H1 (cell line): ENCODE measurements around the gene OAS3. TPM values are rescaled to one million over a fixed set of nuclear protein-coding genes. Genes with fewer than 3 reads are reported as not detected.

Source experiments
- CTCF ChIA-PET: fragments of 300-600 bp; sonication (Branson Sonifier 250); formaldehyde crosslinking; loops from one replicate; lab custom pipeline; 2021; ENCODE audit not compliant: partially characterized antibody; lab: Charles Lee
- POLR2A ChIA-PET: fragments of 300-600 bp; sonication (Branson Sonifier 250); formaldehyde crosslinking; loops from one replicate; lab custom pipeline; 2021; ENCODE audit warnings: inconsistent platforms; ENCODE audit not compliant: partially characterized antibody; lab: Charles Lee
- DNase-seq, 2 experiments: peaks; one replicate each; pipeline versions ENCODE4 v3.0.0 to v3.0.0-alpha.2; 2010 to 2022; ENCODE audit warnings: low spot score in 2 of 2, low read depth in 1 of 2, mixed read lengths in 1 of 2
- FAIRE-seq: peaks from 2 replicates; lab custom pipeline; 2011; peaks lifted over from hg19 to GRCh38; lab: Jason Lieb, UNC
- H2AFZ ChIP-seq: 2 replicates; pipeline ENCODE4 v1.8.1; 2012; ENCODE audit warnings: low read length, inconsistent platforms
- H2AK5ac ChIP-seq: 2 replicates; pipeline ENCODE4 v1.6.1; 2013; ENCODE audit warnings: low read depth, low read length
- H2BK120ac ChIP-seq: replicated peaks from 2 replicates; pipeline ENCODE3; 2013; ENCODE audit warnings: low read depth, low read length, inconsistent platforms
- H2BK12ac ChIP-seq: 2 replicates; pipeline ENCODE4 v1.6.1; 2013; ENCODE audit warnings: low read depth, low read length
- H2BK15ac ChIP-seq: 2 replicates; pipeline ENCODE4 v1.6.1; 2013; ENCODE audit warnings: low read length
- H2BK20ac ChIP-seq: 2 replicates; pipeline ENCODE4 v1.6.1; 2013; ENCODE audit warnings: low read length
- H2BK5ac ChIP-seq: 2 replicates; pipeline ENCODE4 v1.6.1; 2013; ENCODE audit warnings: low read depth, low read length
- H3K14ac ChIP-seq: 2 replicates; pipeline ENCODE4 v1.6.1; 2013; ENCODE audit warnings: inconsistent platforms; ENCODE audit not compliant: insufficient read length
- H3K18ac ChIP-seq: 2 replicates; pipeline ENCODE4 v1.6.1; 2013; ENCODE audit warnings: low read length; ENCODE audit errors: extremely low read depth
- H3K23ac ChIP-seq: 2 replicates; pipeline ENCODE4 v1.6.1; 2013; ENCODE audit warnings: inconsistent platforms; ENCODE audit not compliant: insufficient read length
- H3K23me2 ChIP-seq: 2 replicates; pipeline ENCODE4 v1.6.1; 2013; ENCODE audit warnings: low read depth, low read length
- H3K27ac ChIP-seq: 2 replicates; pipeline ENCODE4 v1.6.1; 2011; ENCODE audit warnings: low read depth, low read length, inconsistent platforms
- H3K27me3 ChIP-seq, 4 experiments: replicated peaks in 1 of 4; 1 replicate in 1 of 4; 2 replicates in 3 of 4; pipeline versions ENCODE4 v1.6.1 to v1.8.1; 2011 to 2013; ENCODE audit warnings: low read length in 3 of 4, mild to moderate bottlenecking in 3 of 4, inconsistent platforms in 2 of 4, mixed read lengths in 2 of 4, moderate library complexity in 1 of 4; ENCODE audit not compliant: control insufficient read depth in 3 of 4, insufficient read depth in 3 of 4; ENCODE audit errors: extremely low read depth in 1 of 4
- H3K36me3 ChIP-seq, 4 experiments: 2 replicates each; pipeline versions ENCODE4 v1.6.1 to v1.8.1; 2011 to 2013; ENCODE audit warnings: mild to moderate bottlenecking in 4 of 4, low read length in 3 of 4, moderate library complexity in 2 of 4, control low read depth in 1 of 4, inconsistent platforms in 1 of 4; ENCODE audit not compliant: insufficient read depth in 4 of 4, control insufficient read depth in 2 of 4
- H3K4ac ChIP-seq: replicated peaks from 2 replicates; pipeline ENCODE3; 2013; ENCODE audit warnings: low read length, low read depth, mixed read lengths, inconsistent platforms; ENCODE audit not compliant: insufficient read length
- H3K4me1 ChIP-seq, 4 experiments: replicated peaks in 1 of 4; 1 replicate in 1 of 4; 2 replicates in 3 of 4; pipeline versions ENCODE4 v1.6.1 to v1.8.1; 2011 to 2013; ENCODE audit warnings: low read length in 3 of 4, inconsistent platforms in 2 of 4, mixed read lengths in 1 of 4; ENCODE audit not compliant: insufficient read depth in 4 of 4, control insufficient read depth in 3 of 4
- H3K4me2 ChIP-seq, 2 experiments: 2 replicates each; pipeline versions ENCODE4 v1.6.1 to v1.8.1; 2011 to 2013; ENCODE audit warnings: low read depth in 2 of 2, low read length in 2 of 2, control low read depth in 1 of 2, inconsistent platforms in 1 of 2, mild to moderate bottlenecking in 1 of 2; ENCODE audit not compliant: insufficient read depth in 1 of 2
- H3K4me3 ChIP-seq, 4 experiments: fragments of 200-600, 300-600 bp in 1 of 4; sonication (generic), shearing (Covaris generic), sonication (Bioruptor Twin) in 1 of 4; 2 replicates each; pipeline versions ENCODE4 v1.5.1 to v1.8.1; 2011 to 2016; ENCODE audit warnings: low read length in 4 of 4, low read depth in 3 of 4, control low read depth in 2 of 4, inconsistent platforms in 2 of 4, mild to moderate bottlenecking in 2 of 4, mixed read lengths in 1 of 4, moderate library complexity in 1 of 4; ENCODE audit not compliant: insufficient read depth in 2 of 4; ENCODE audit errors: extremely low read depth in 1 of 4
- H3K56ac ChIP-seq: replicated peaks from 2 replicates; pipeline ENCODE3; 2013; ENCODE audit warnings: low read depth, mild to moderate bottlenecking, mixed read lengths, low read length, inconsistent platforms; ENCODE audit not compliant: insufficient read length
- H3K79me1 ChIP-seq: 2 replicates; pipeline ENCODE4 v1.6.1; 2013; ENCODE audit warnings: low read depth, low read length, control low read depth
- H3K79me2 ChIP-seq, 2 experiments: 2 replicates each; pipeline versions ENCODE4 v1.6.1 to v1.8.1; 2012 to 2013; ENCODE audit warnings: low read length in 2 of 2, mild to moderate bottlenecking in 2 of 2, inconsistent platforms in 1 of 2; ENCODE audit not compliant: insufficient read depth in 2 of 2, control insufficient read depth in 1 of 2
- H3K9ac ChIP-seq, 4 experiments: replicated peaks in 1 of 4; 1 replicate in 1 of 4; 2 replicates in 3 of 4; pipeline versions ENCODE4 v1.6.1 to v1.8.1; 2011 to 2013; ENCODE audit warnings: low read depth in 3 of 4, low read length in 3 of 4, control low read depth in 2 of 4, mild to moderate bottlenecking in 2 of 4, moderate library complexity in 2 of 4, inconsistent platforms in 1 of 4; ENCODE audit errors: extremely low read depth in 1 of 4
- H3K9me3 ChIP-seq, 2 experiments: 2 replicates each; pipeline versions ENCODE4 v1.6.1 to v1.8.1; 2012 to 2013; ENCODE audit warnings: mild to moderate bottlenecking in 2 of 2, moderate library complexity in 2 of 2, control low read depth in 1 of 2, inconsistent platforms in 1 of 2, low read depth in 1 of 2, low read length in 1 of 2, mixed read lengths in 1 of 2; ENCODE audit not compliant: insufficient read depth in 2 of 2
- H4K20me1 ChIP-seq, 2 experiments: replicated peaks in 1 of 2; 2 replicates each; pipeline versions ENCODE3 to v1.8.1; 2011 to 2013; ENCODE audit warnings: inconsistent platforms in 2 of 2, low read length in 2 of 2, mild to moderate bottlenecking in 1 of 2; ENCODE audit not compliant: insufficient read depth in 2 of 2, control insufficient read depth in 1 of 2
- H4K5ac ChIP-seq: 2 replicates; pipeline ENCODE4 v1.6.1; 2013; ENCODE audit warnings: low read length, low read depth, mixed read lengths, inconsistent platforms; ENCODE audit not compliant: insufficient read length
- H4K8ac ChIP-seq: 2 replicates; pipeline ENCODE4 v1.8.0; 2013; ENCODE audit warnings: mild to moderate bottlenecking, moderate library complexity, low read length, inconsistent platforms; ENCODE audit not compliant: insufficient read depth; ENCODE audit errors: extremely low read depth
- H4K91ac ChIP-seq: replicated peaks from 2 replicates; pipeline ENCODE3; 2013; ENCODE audit warnings: low read length, mixed read lengths, inconsistent platforms; ENCODE audit not compliant: insufficient read length
- CHD2 ChIP-seq: IDR thresholded peaks from 2 replicates; pipeline ENCODE4 v1.6.1; 2012; ENCODE audit warnings: low read length, improper control_type of control experiment
- E2F6 ChIP-seq: IDR thresholded peaks from 2 replicates; pipeline ENCODE4 v1.6.1; 2012; ENCODE audit warnings: inconsistent platforms
- EGR1 ChIP-seq: IDR thresholded peaks from 2 replicates; pipeline ENCODE4 v1.6.1; 2011; ENCODE audit warnings: low read depth, low read length, borderline replicate concordance
- JUN ChIP-seq: IDR thresholded peaks from 2 replicates; pipeline ENCODE4 v1.6.1; 2011; ENCODE audit warnings: low read depth, mild to moderate bottlenecking, improper control_type of control experiment, low read length
- NANOG ChIP-seq: IDR thresholded peaks from 2 replicates; pipeline ENCODE4 v1.6.1; 2011; ENCODE audit warnings: low read length, low read depth, mild to moderate bottlenecking, inconsistent platforms; ENCODE audit not compliant: insufficient read depth, poor library complexity, severe bottlenecking
- SP2 ChIP-seq: IDR thresholded peaks from 2 replicates; pipeline ENCODE4 v1.6.1; 2012; ENCODE audit warnings: mild to moderate bottlenecking, low read length, inconsistent platforms
- TCF12 ChIP-seq: IDR thresholded peaks from 2 replicates; pipeline ENCODE4 v1.6.1; 2011; ENCODE audit warnings: low read depth, mild to moderate bottlenecking, low read length
- WGBS, 2 experiments: shearing (Covaris generic) in 1 of 2; methylation state at CpG; one replicate each; pipeline versions ENCODE4 v1.1.6 to v1.1.7; 2013 to 2015; ENCODE audit warnings: low lambda C conversion rate in 2 of 2, mixed read lengths in 2 of 2, inconsistent platforms in 1 of 2, low coverage in 1 of 2, missing lambda C conversion rate in 1 of 2; ENCODE audit not compliant: insufficient replicate concordance in 2 of 2, insufficient coverage in 1 of 2, insufficient read length in 1 of 2; ENCODE audit errors: extremely low coverage in 1 of 2, missing lambda C conversion rate in 1 of 2; 5-methylcytosine and 5-hydroxymethylcytosine counted together
- polyA plus RNA-seq, 7 experiments: library from polyadenylated mRNA; depleted of rRNA in 3 of 7; stranded (reverse) in 5 of 7; unstranded in 2 of 7; fragments of >200 nt in 5 of 7; fragments of 200-250 nt in 2 of 7; gene quantifications; 1 replicate in 5 of 7; 2 replicates in 1 of 7; 4 replicates in 1 of 7; pipeline versions ENCODE4 v1.2.1 to v1.2.3, GENCODE V29; 2011 to 2013; ENCODE audit warnings: missing spikeins in 2 of 7, mixed read lengths in 2 of 7
- total RNA-seq: library from RNA; stranded (reverse); fragmentation: NEBNext Ultra II Directional; extraction: Animal tissue kit (Norgen Biotek cat#: 25700); gene quantifications from 2 replicates; pipeline ENCODE4 v1.2.1, GENCODE V29; 2021

OAS3 gene
- total and polyA plus RNA-seq, 2 of the 8 experiments (the other 6 are each of a cell fraction or from before 2014, with no cell fraction given): 0.73 to 3.7 TPM

- TF ChIP-seq NANOG (no peak), TCF12 (no peak), JUN (no peak), CHD2 (no peak), SP2 (no peak), E2F6 (no peak), EGR1 (no peak)
- H3K9ac ChIP-seq: no peak overlapping the region
- H4K91ac ChIP-seq: no peak overlapping the region
- no peak overlapping the region for H3K18ac ChIP-seq
- no peaks in the 10 kb centered on the region for H3K79me1 ChIP-seq
- no peak for FAIRE-seq
- no peaks in the 10 kb centered on the region for H3K36me3 ChIP-seq
- WGBS, 2 experiments: 85% methylated on average over 16 of the region's 16 CpGs; no CpG with 5 or more reads in 1 of the 2 experiments
- CTCF ChIA-PET: interaction anchor here (0.7 to 2.1 kb wide), 3 partner anchors 10 to 119 kb away, joined by 3 to 7 read pairs (median 4); no protein-coding TSS in a partner anchor
- H2BK120ac ChIP-seq: no peak overlapping the region
- H2BK12ac ChIP-seq: no peak overlapping the region
- no peak overlapping the region for H3K14ac ChIP-seq
- no peak overlapping the region for H4K5ac ChIP-seq
- no peak overlapping the region for H3K23ac ChIP-seq
- H4K20me1 ChIP-seq: no peaks in the 10 kb centered on the region
- no peaks in the 10 kb centered on the region for H3K79me2 ChIP-seq
- peaks cover 0 to 3% (median 2%) of the 10 kb centered on the region in 4 experiments; a peak in 2 of 7 replicates for H3K4me1 ChIP-seq
- H2AK5ac ChIP-seq: peak overlapping the region; percentile 15; the same call in 1 of the 2 replicates
- H2AFZ ChIP-seq: no peak overlapping the region
- no peaks in the 10 kb centered on the region for H3K9me3 ChIP-seq
- H3K4me3 ChIP-seq: no peak overlapping the region
- H2BK20ac ChIP-seq: no peak overlapping the region
- H2BK15ac ChIP-seq: no peak overlapping the region
- no peak overlapping the region for H3K56ac ChIP-seq
- H3K27ac ChIP-seq: no peak overlapping the region
- H3K4ac ChIP-seq: no peak overlapping the region
- H3K23me2 ChIP-seq: no peaks in the 10 kb centered on the region; the same call in 1 of the 2 replicates
- POLR2A ChIA-PET: no interaction called here
- H3K27me3 ChIP-seq: peaks cover 0 to 15% (median 10%) of the 10 kb centered on the region in 4 experiments; a peak in 6 of 7 replicates
- H3K4me2 ChIP-seq: no peak overlapping the region
- no peak for DNase-seq
- no peak overlapping the region for H4K8ac ChIP-seq
- no peak overlapping the region for H2BK5ac ChIP-seq
These were observed 3.5 kb downstream of the OAS3 start for GRCh38 chr12:112941528-112942335.
